Measurements from ENCODE around the gene ARSK.
A peak's percentile ranks its signal among the peaks of the same experiment; 100 is the strongest.

ARSK gene

DNA sequence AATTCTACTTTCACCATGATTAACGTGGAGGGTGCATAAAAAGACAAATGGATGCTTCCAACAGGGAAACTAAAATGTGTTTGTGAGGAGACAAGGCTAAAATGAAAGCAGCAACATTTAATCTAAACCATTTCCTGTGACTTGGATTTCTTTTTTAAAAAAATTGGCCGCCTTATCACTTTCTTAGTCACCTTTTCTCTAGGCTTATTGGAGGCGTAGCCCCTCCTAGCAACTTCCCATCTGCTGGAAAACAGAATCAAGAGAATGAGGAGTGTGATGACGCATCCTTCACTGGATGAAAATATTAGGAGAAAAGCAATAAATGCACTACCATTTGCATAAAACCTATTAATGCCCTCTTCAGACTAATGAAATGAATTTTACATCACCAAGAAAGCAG, 64.2 kb downstream of the ARSK start:
- Mint-ChIP-seq H3K27ac (no peak overlapping the region), H3K9me3 (no peaks in the 10 kb centered on the region), H3K27me3 (ENCODE audit: low read depth) (peaks cover 60% of the 10 kb centered on the region), H3K4me3 (peak overlapping the region; percentile 74 to 87 (median 79)), H3K36me3 (ENCODE audit: low read depth) (no peaks in the 10 kb centered on the region), H3K4me1 (peaks cover 12% of the 10 kb centered on the region)
- TF ChIP-seq, protein P1, sequence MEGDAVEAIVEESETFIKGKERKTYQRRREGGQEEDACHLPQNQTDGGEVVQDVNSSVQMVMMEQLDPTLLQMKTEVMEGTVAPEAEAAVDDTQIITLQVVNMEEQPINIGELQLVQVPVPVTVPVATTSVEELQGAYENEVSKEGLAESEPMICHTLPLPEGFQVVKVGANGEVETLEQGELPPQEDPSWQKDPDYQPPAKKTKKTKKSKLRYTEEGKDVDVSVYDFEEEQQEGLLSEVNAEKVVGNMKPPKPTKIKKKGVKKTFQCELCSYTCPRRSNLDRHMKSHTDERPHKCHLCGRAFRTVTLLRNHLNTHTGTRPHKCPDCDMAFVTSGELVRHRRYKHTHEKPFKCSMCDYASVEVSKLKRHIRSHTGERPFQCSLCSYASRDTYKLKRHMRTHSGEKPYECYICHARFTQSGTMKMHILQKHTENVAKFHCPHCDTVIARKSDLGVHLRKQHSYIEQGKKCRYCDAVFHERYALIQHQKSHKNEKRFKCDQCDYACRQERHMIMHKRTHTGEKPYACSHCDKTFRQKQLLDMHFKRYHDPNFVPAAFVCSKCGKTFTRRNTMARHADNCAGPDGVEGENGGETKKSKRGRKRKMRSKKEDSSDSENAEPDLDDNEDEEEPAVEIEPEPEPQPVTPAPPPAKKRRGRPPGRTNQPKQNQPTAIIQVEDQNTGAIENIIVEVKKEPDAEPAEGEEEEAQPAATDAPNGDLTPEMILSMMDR (IDR thresholded peaks at IDR 0.05; ENCODE audit: unreplicated experiment in 3 of 3), result no peak

DNA sequence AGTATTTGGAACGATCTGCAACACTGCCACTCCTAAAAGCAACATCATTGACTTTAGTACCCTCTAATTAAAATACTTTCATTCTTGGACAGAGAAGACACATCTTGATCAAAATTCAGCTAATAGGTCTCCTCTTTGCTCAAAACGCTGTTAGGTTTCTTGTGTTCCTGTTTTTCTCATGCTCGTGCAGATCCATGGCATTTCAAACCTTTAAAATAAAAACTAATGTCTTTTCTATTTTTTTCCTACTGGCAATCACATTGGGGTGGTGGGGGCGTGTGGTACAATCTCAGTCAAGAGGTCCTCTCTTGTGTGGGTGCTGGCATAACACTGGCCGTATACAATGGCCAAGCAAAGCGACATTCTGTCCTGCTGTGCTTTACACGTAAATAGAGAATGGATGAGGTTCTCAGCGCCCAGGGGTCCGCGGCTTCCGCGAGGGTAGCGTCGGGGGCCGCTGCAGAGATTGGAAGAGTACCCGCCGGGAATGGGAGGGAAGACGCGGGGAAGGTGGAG, 64.7 kb downstream of the ARSK start:
- Mint-ChIP-seq H3K4me1 (peaks cover 12% of the 10 kb centered on the region), H3K27ac (no peak overlapping the region), H3K4me3 (peak overlapping the region; percentile 74 to 87 (median 79)), H3K27me3 (ENCODE audit: low read depth) (peaks cover 65% of the 10 kb centered on the region), H3K9me3 (no peaks in the 10 kb centered on the region), H3K36me3 (ENCODE audit: low read depth) (no peaks in the 10 kb centered on the region)
- TF ChIP-seq, protein P1 (IDR thresholded peaks at IDR 0.05; ENCODE audit: unreplicated experiment in 3 of 3), result no peak

DNA sequence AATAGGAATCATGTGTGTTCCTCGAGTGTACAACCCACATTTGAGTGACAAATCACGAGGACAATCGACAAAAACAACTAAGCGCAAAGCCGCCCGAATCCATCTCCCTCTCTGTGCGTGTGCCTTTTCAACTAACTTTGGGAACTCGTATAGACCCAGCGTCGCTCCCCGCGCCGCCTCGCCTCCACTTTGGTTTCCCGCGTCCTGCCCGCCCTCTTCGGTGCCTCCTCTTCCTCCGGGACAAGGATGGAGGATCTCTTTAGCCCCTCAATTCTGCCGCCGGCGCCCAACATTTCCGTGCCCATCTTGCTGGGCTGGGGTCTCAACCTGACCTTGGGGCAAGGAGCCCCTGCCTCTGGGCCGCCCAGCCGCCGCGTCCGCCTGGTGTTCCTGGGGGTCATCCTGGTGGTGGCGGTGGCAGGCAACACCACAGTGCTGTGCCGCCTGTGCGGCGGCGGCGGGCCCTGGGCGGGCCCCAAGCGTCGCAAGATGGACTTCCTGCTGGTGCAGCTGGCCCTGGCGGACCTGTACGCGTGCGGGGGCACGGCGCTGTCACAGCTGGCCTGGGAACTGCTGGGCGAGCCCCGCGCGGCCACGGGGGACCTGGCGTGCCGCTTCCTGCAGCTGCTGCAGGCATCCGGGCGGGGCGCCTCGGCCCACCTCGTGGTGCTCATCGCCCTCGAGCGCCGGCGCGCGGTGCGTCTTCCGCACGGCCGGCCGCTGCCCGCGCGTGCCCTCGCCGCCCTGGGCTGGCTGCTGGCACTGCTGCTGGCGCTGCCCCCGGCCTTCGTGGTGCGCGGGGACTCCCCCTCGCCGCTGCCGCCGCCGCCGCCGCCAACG, 65.3 kb downstream of the ARSK start, which contains the start of gene GPR150:
GPR150 (plus strand) TSS at position 58 of the 840 bp plus-strand sequence; CDS start at position 247, 189 bp downstream.
- Mint-ChIP-seq H3K27ac (no peak within 1 kb of the TSS), H3K4me3 (peak within 1 kb of the TSS; percentile 74 to 87 (median 79)), H3K4me1 (peaks cover 12% of the 10 kb centered on the region), H3K27me3 (ENCODE audit: low read depth) (peaks cover 65% of the 10 kb centered on the region), H3K9me3 (no peaks in the 10 kb centered on the region), H3K36me3 (ENCODE audit: low read depth) (no peaks in the 10 kb centered on the region)
- TF ChIP-seq, protein P1 (IDR thresholded peaks at IDR 0.05; ENCODE audit: unreplicated experiment in 3 of 3), result no peak

DNA sequence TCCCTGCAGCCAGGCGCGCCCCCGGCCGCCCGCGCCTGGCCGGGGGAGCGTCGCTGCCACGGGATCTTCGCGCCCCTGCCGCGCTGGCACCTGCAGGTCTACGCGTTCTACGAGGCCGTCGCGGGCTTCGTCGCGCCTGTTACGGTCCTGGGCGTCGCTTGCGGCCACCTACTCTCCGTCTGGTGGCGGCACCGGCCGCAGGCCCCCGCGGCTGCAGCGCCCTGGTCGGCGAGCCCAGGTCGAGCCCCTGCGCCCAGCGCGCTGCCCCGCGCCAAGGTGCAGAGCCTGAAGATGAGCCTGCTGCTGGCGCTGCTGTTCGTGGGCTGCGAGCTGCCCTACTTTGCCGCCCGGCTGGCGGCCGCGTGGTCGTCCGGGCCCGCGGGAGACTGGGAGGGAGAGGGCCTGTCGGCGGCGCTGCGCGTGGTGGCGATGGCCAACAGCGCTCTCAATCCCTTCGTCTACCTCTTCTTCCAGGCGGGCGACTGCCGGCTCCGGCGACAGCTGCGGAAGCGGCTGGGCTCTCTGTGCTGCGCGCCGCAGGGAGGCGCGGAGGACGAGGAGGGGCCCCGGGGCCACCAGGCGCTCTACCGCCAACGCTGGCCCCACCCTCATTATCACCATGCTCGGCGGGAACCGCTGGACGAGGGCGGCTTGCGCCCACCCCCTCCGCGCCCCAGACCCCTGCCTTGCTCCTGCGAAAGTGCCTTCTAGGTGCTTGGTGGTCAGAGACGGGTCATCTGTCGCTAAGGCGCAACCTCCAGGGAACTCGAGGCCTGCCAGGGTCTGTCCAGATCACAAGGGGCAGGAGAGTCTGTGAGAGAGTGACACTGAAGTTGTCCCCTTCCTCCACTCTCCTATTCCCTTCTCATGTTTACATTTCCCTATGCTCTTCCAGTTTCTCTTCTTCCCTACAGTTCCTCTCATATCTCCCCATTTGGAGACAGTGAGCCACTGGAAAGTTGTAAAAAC, 66.3 kb downstream of the ARSK start:
- H3K4me3 Mint-ChIP-seq, result peak overlapping the region; percentile 82 to 90 (median 86)
- H3K36me3 Mint-ChIP-seq (ENCODE audit: low read depth), result no peaks in the 10 kb centered on the region
- H3K9me3 Mint-ChIP-seq, result no peaks in the 10 kb centered on the region
- peaks cover 65% of the 10 kb centered on the region for H3K27me3 Mint-ChIP-seq (ENCODE audit: low read depth)
- peak overlapping the region in 1 of 3 experiments; percentile 58 for H3K27ac Mint-ChIP-seq
- TF ChIP-seq, protein P1 (IDR thresholded peaks at IDR 0.05; ENCODE audit: unreplicated experiment in 3 of 3), result no peak
- peaks cover 12% of the 10 kb centered on the region for H3K4me1 Mint-ChIP-seq

DNA sequence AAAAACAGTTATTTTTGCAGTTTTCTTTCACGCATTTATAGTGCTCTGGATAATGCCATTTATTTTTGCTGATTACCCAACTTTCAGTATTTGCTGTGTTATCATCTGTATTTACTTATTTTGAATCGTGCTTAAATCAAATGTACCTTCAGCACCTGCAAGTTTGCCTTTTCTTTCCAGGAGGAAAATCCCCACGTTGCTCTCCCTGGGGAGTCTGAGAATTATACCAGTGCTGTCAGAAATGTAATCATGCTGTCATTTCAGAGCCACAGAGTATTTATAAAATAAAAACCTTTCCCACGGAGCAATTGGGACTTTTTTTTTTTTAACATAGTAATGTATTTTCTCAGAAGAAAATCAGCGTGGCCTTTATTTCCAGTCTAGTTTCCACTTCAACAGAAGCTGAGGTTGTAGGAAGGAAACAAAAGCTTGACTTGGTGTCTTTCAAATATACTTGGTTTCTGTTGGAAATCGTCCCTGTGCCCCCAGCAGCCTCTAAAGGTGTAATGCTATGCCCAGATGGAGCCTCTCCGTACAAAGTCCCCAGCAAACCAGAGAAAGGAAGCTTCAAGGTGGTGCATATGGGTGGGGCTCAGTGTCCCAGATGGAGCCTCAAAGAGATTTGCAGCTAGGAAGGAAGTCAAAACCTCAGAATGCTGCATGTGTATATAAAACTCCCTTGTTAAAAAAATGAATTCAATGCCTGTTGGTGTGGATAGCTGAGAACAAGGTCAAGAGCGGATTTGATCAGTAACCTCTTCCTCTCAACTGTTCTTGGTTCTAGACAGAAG, 67.1 kb downstream of the ARSK start:
- Mint-ChIP-seq H3K27me3 (ENCODE audit: low read depth) (peaks cover 60% of the 10 kb centered on the region), H3K27ac (peak overlapping the region in 1 of 3 experiments; percentile 58), H3K4me1 (peaks cover 12% of the 10 kb centered on the region), H3K9me3 (no peaks in the 10 kb centered on the region), H3K4me3 (peak overlapping the region; percentile 82 to 90 (median 86)), H3K36me3 (ENCODE audit: low read depth) (no peaks in the 10 kb centered on the region)
- TF ChIP-seq, protein P1 (IDR thresholded peaks at IDR 0.05; ENCODE audit: unreplicated experiment in 3 of 3), result no peak

All from nephron (organoid).